HepG2 (cell line): Measurements from ENCODE around the gene TNFAIP6. TPM values are rescaled to one million over a fixed set of nuclear protein-coding genes. Genes with fewer than 3 reads are reported as not detected.

ENCODE experiments used
- GMEB1 ChIP-seq: sonication (generic); formaldehyde crosslinking; IDR thresholded peaks from 2 replicates; pipeline ENCODE4 v1.5.1; 2020; ENCODE audit warnings: missing genetic modification reagents, mild to moderate bottlenecking, borderline replicate concordance
- IKZF5 ChIP-seq: IDR thresholded peaks from 2 replicates; pipeline ENCODE4 v1.6.1; 2018; ENCODE audit warnings: missing genetic modification reagents, mild to moderate bottlenecking, missing compliant biosample characterization
- PHF20 ChIP-seq: sonication (generic); formaldehyde crosslinking; IDR thresholded peaks from 2 replicates; pipeline ENCODE4 v1.5.0; 2020; ENCODE audit warnings: mild to moderate bottlenecking, missing genetic modification reagents
- SIX1 ChIP-seq: sonication (generic); formaldehyde crosslinking; IDR thresholded peaks from 2 replicates; pipeline ENCODE4 v1.4.0; 2020; ENCODE audit warnings: missing genetic modification reagents, borderline replicate concordance
- TBX2 ChIP-seq: sonication (generic); formaldehyde crosslinking; IDR thresholded peaks from 2 replicates; pipeline ENCODE4 v1.5.0; 2020; ENCODE audit warnings: missing genetic modification reagents, mild to moderate bottlenecking, borderline replicate concordance
- ZBTB7A ChIP-seq: sonication (generic); formaldehyde crosslinking; IDR thresholded peaks from 2 replicates; pipeline ENCODE4 v1.8.0; 2022; ENCODE audit warnings: mild to moderate bottlenecking, missing genetic modification reagents
- ZGPAT ChIP-seq: IDR thresholded peaks from 2 replicates; pipeline ENCODE4 v1.6.1; 2016; ENCODE audit warnings: mild to moderate bottlenecking
- ZNF12 ChIP-seq: sonication (generic); formaldehyde crosslinking; IDR thresholded peaks from 2 replicates; pipeline ENCODE4 v1.5.0; 2020; ENCODE audit warnings: missing genetic modification reagents
- ZNF331 ChIP-seq: sonication (generic); formaldehyde crosslinking; IDR thresholded peaks from 2 replicates; pipeline ENCODE4 v1.4.0; 2020; ENCODE audit warnings: missing genetic modification reagents
- ZNF552 ChIP-seq: sonication (generic); formaldehyde crosslinking; IDR thresholded peaks from 2 replicates; pipeline ENCODE4 v1.9.0; 2022; ENCODE audit warnings: missing genetic modification reagents, mild to moderate bottlenecking, borderline replicate concordance
- ZNF569 ChIP-seq: sonication (generic); formaldehyde crosslinking; IDR thresholded peaks from 2 replicates; pipeline ENCODE4 v1.5.0; 2020; ENCODE audit warnings: mild to moderate bottlenecking, missing genetic modification reagents, moderate library complexity, borderline replicate concordance
- ZNF660 ChIP-seq: sonication (generic); formaldehyde crosslinking; IDR thresholded peaks from 2 replicates; pipeline ENCODE4 v1.5.1; 2020; ENCODE audit warnings: mild to moderate bottlenecking, low read depth, missing genetic modification reagents, borderline replicate concordance
- ZNF710 ChIP-seq: sonication (generic); formaldehyde crosslinking; IDR thresholded peaks from 2 replicates; pipeline ENCODE4 v1.5.0; 2020; ENCODE audit warnings: mild to moderate bottlenecking, missing genetic modification reagents, borderline replicate concordance
- ZNF891 ChIP-seq: sonication (generic); formaldehyde crosslinking; IDR thresholded peaks from 2 replicates; pipeline ENCODE4 v1.5.0; 2020; ENCODE audit warnings: mild to moderate bottlenecking, missing genetic modification reagents
- polyA plus RNA-seq, 8 experiments: library from polyadenylated mRNA; depleted of rRNA in 3 of 8; stranded (reverse) in 7 of 8; unstranded in 1 of 8; fragments of >200 nt; fragmentation: Illumina TruSeq in 4 of 8; extraction: Trizol in 4 of 8; gene quantifications; 2 replicates each; pipeline versions ENCODE4 v1.2.1 to v1.2.3, GENCODE V29; 2011 to 2016; ENCODE audit warnings: low read depth in 4 of 8, missing spikeins in 1 of 8, mixed read lengths in 1 of 8; ENCODE audit not compliant: insufficient read depth in 1 of 8
- total RNA-seq, 5 experiments: library from RNA; depleted of rRNA; stranded (reverse); fragments of >200 nt; fragmentation: Illumina TruSeq; extraction: Trizol; gene quantifications; 2 replicates each; pipeline ENCODE4 v1.2.3, GENCODE V29; 2016; ENCODE audit warnings: low read depth in 1 of 5
- TF ChIP-seq, protein P1 (sequence below): sonication (generic); IDR thresholded peaks from 2 replicates; pipeline ENCODE4 v1.6.1; 2016; ENCODE audit warnings: low read depth, borderline replicate concordance
- TF ChIP-seq, protein P2 (sequence below): sonication (generic); formaldehyde crosslinking; IDR thresholded peaks from 2 replicates; pipeline ENCODE4 v1.5.0; 2020; ENCODE audit warnings: missing genetic modification reagents
- TF ChIP-seq, protein P3 (sequence below): sonication (generic); formaldehyde crosslinking; IDR thresholded peaks from 2 replicates; pipeline ENCODE4 v1.5.0; 2020; ENCODE audit warnings: missing genetic modification reagents

The TNFAIP6 gene
- total and polyA plus RNA-seq, 2 of the 13 experiments (the other 11 are each of a cell fraction or from before 2014, with no cell fraction given) = not detected

GRCh38 chr2:151409601-151410484, 52.5 kb downstream of the TNFAIP6 start, which contains the start of gene RIF1 (continued):
- TF ChIP-seq PHF20 (CRISPR knock-in tag) (peak; percentile 90), ZNF891 (peak; percentile 83; the same call in 1 of the 2 replicates), SIX1 (CRISPR knock-in tag) (no peak), ZNF331 (CRISPR knock-in tag) (peak; percentile 90), ZNF660 (CRISPR knock-in tag) (no peak), IKZF5 (CRISPR knock-in tag) (peak; percentile 94), ZNF569 (CRISPR knock-in tag) (no peak; the same call in 1 of the 2 replicates), GMEB1 (CRISPR knock-in tag) (peak; percentile 80), ZNF710 (no peak; the same call in 1 of the 2 replicates), ZBTB7A (CRISPR knock-in tag) (peak; percentile 16), TBX2 (CRISPR knock-in tag) (peak; percentile 70; the same call in 1 of the 2 replicates), ZNF552 (CRISPR knock-in tag) (peak; percentile 76; the same call in 1 of the 2 replicates), ZGPAT (CRISPR knock-in tag) (peak; percentile 94), ZNF12 (CRISPR knock-in tag) (peak; percentile 64)
- TF ChIP-seq, protein P1, sequence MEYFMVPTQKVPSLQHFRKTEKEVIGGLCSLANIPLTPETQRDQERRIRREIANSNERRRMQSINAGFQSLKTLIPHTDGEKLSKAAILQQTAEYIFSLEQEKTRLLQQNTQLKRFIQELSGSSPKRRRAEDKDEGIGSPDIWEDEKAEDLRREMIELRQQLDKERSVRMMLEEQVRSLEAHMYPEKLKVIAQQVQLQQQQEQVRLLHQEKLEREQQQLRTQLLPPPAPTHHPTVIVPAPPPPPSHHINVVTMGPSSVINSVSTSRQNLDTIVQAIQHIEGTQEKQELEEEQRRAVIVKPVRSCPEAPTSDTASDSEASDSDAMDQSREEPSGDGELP = peak; percentile 90
- TF ChIP-seq, protein P2, sequence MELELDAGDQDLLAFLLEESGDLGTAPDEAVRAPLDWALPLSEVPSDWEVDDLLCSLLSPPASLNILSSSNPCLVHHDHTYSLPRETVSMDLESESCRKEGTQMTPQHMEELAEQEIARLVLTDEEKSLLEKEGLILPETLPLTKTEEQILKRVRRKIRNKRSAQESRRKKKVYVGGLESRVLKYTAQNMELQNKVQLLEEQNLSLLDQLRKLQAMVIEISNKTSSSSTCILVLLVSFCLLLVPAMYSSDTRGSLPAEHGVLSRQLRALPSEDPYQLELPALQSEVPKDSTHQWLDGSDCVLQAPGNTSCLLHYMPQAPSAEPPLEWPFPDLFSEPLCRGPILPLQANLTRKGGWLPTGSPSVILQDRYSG (CRISPR knock-in tag) = no peak
- TF ChIP-seq, protein P3, sequence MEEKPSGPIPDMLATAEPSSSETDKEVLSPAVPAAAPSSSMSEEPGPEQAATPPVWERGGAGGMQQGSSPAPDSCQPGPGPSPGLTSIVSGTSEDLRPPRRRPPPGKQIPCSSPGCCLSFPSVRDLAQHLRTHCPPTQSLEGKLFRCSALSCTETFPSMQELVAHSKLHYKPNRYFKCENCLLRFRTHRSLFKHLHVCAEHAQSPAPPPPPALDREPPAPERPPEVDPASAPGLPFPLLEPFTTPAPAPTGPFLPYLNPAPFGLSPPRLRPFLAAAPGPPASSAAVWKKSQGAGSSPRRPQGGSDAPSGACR (CRISPR knock-in tag) = peak; percentile 81; the same call in 1 of the 2 replicates
